ENCODE results near the gene MTG2. TPM values are rescaled to one million over a fixed set of nuclear protein-coding genes. Genes with fewer than 3 reads are reported as not detected.

The MTG2 gene
- total RNA-seq, 2 donors from 2014 or later = 28.0 to 41.8 TPM

DNA sequence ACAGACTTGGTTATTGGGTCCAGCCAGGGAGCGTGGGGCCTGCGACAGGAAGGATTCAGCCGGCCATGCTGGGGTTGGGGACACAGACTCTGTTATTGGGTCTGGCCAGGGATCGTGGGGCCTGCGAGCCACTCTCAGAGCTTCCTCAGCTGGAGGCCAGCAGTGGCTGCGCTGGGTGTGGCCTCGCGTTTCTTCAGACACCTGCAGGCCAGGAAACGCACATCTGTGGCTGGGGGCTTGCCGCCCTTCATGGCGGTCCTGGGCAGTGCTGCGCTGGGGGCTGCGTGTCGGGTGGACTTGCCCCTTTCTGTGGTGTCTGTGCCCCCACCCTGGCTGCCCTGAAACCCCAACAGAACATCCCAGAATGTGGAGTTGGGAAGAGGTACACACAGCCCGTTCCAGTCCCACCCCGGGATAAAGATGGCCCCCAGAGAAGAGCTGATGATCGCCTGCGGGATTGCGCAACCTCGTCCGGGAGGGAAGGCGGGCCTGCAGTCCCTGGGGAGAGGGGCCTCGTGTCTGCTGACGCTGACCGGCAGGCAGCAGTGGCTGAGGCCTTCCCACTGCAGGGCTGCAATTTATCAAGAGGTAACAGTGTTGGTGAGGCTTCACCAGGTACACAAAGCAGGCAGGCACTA lies 16.9 kb upstream of the MTG2 start:
- DNase-seq (ENCODE audit: low spot score) = no peak
- Histone ChIP-seq H3K9me3 (no peaks in the 10 kb centered on the region), H3K27me3 (replicated peaks; ENCODE audit: insufficient read depth) (no peaks in the 10 kb centered on the region), H3K36me3 (peaks cover 50% of the 10 kb centered on the region), H3K4me1 (ENCODE audit: control insufficient read depth in 1 of 2, low read depth in 2 of 2) (no peaks in the 10 kb centered on the region), H3K27ac (no peak overlapping the region), H3K4me3 (no peak overlapping the region)
- TF ChIP-seq, protein P1, sequence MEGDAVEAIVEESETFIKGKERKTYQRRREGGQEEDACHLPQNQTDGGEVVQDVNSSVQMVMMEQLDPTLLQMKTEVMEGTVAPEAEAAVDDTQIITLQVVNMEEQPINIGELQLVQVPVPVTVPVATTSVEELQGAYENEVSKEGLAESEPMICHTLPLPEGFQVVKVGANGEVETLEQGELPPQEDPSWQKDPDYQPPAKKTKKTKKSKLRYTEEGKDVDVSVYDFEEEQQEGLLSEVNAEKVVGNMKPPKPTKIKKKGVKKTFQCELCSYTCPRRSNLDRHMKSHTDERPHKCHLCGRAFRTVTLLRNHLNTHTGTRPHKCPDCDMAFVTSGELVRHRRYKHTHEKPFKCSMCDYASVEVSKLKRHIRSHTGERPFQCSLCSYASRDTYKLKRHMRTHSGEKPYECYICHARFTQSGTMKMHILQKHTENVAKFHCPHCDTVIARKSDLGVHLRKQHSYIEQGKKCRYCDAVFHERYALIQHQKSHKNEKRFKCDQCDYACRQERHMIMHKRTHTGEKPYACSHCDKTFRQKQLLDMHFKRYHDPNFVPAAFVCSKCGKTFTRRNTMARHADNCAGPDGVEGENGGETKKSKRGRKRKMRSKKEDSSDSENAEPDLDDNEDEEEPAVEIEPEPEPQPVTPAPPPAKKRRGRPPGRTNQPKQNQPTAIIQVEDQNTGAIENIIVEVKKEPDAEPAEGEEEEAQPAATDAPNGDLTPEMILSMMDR (IDR thresholded peaks at IDR 0.05) = no peak
- ATAC-seq (ENCODE audit: insufficient number of reproducible peaks, low FRiP score, low read depth) = no peak

DNA sequence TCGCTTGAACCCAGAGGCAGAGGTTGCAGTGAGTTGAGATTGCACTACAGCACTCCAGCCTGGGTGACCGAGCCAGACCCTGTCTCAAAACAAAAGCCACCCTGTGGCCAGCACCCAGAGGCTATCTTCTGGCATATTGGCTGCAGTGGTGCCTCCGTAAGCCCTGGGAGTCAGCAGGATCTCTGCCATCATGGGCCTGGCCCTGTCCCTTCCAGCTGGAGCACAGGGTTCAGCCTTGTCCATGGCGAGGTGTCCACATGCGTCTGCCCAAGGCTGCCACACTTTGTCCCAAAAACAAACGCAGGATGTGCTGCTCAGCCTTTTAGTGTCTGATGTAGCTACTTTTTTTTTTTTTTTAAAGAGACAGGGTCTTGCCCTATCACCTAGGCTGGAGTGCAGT lies 15.4 kb upstream of the MTG2 start:
- no peak overlapping the region for H3K4me3 ChIP-seq
- no peaks in the 10 kb centered on the region for H3K27me3 ChIP-seq (replicated peaks; ENCODE audit: insufficient read depth)
- DNase-seq (ENCODE audit: low spot score) = no peak
- H3K4me1 ChIP-seq (ENCODE audit: control insufficient read depth in 1 of 2, low read depth in 2 of 2) = no peaks in the 10 kb centered on the region
- TF ChIP-seq, protein P1 (IDR thresholded peaks at IDR 0.05) = no peak
- peaks cover 47% of the 10 kb centered on the region for H3K36me3 ChIP-seq
- H3K9me3 ChIP-seq = no peaks in the 10 kb centered on the region
- no peak for ATAC-seq (ENCODE audit: insufficient number of reproducible peaks, low FRiP score, low read depth)
- H3K27ac ChIP-seq = no peak overlapping the region

DNA sequence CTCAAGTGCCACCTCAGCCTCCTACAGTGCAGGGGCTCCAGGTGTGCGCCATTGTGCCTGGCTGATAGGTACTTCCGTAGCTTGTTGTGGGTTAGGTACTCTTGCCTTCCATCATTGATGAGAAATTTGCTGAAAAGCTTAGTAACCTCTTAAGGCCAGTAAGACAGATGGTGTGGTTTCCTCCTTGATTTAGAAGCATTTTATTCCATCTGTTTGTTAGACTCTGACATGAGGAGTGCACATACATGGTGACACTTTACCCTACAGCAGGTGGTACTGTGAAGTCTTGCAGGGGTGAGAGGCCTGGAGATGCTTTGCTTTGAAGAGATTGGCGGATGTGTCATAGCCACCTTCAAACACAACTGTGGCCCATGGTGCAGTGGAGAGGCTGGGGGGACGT lies 14.8 kb upstream of the MTG2 start:
- Histone ChIP-seq H3K27me3 (replicated peaks; ENCODE audit: insufficient read depth) (no peaks in the 10 kb centered on the region), H3K4me3 (no peak overlapping the region), H3K27ac (no peak overlapping the region), H3K9me3 (no peaks in the 10 kb centered on the region), H3K4me1 (ENCODE audit: control insufficient read depth in 1 of 2, low read depth in 2 of 2) (no peaks in the 10 kb centered on the region), H3K36me3 (peaks cover 42% of the 10 kb centered on the region)
- TF ChIP-seq, protein P1 (IDR thresholded peaks at IDR 0.05) = no peak
- ATAC-seq (ENCODE audit: insufficient number of reproducible peaks, low FRiP score, low read depth) (no peak), DNase-seq (ENCODE audit: low spot score) (no peak)

DNA sequence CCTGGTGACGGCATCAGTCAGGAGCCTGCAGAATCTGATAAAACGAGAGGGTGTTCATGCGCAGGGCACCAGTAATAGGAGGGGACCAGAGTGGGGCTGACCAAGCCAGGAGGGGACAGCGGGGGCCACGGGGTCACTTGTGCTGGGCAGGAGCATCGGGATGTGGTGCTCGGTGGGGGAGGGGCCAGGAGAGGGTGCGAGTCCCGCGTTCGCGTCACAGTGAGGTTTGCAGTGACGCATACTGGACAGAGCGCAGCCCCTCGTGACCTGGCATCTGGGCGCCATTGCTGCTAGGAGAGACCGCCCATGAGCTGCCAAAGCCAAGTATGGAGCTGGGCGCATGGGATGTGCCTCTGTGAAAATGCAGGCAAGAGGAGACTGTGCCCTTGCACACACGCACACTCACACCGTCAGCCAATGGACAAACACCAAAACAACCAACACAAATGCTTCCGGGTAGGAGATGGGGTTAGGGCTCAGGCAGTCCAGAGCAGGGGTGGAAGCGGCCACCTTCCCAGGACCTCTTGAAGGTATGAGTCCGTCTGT lies 13.9 kb upstream of the MTG2 start:
- TF ChIP-seq, protein P1 (IDR thresholded peaks at IDR 0.05) = no peak
- Histone ChIP-seq H3K27ac (no peak overlapping the region), H3K9me3 (no peaks in the 10 kb centered on the region), H3K4me1 (ENCODE audit: control insufficient read depth in 1 of 2, low read depth in 2 of 2) (no peaks in the 10 kb centered on the region), H3K27me3 (replicated peaks; ENCODE audit: insufficient read depth) (no peaks in the 10 kb centered on the region), H3K36me3 (peaks cover 41% of the 10 kb centered on the region), H3K4me3 (no peak overlapping the region)
- DNase-seq (ENCODE audit: low spot score) = no peak
- ATAC-seq (ENCODE audit: insufficient number of reproducible peaks, low FRiP score, low read depth) = no peak

DNA sequence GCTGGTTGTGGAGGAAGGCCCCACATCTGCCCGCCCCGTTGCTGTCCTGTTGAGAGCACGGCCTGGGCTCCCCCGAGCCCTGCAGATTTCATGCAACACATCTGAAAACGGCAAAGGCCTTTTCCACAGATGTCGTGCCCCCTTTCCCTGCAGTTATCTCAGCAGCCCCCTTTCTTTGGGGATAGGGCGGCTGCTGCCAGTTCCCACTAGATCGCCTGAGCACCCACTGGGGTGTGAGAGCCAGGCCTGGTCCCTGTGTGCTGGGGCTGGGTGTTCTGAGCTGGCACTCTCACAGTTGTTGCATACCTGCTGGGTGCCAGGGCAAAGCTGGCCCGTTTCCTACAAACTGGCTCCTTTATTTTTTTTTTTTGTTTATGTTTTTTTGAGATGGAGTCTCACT lies 12.3 kb upstream of the MTG2 start:
- TF ChIP-seq, protein P1 (IDR thresholded peaks at IDR 0.05) = no peak
- Histone ChIP-seq H3K9me3 (no peaks in the 10 kb centered on the region), H3K36me3 (peaks cover 26% of the 10 kb centered on the region), H3K4me3 (no peak overlapping the region), H3K27me3 (replicated peaks; ENCODE audit: insufficient read depth) (no peaks in the 10 kb centered on the region), H3K4me1 (ENCODE audit: control insufficient read depth in 1 of 2, low read depth in 2 of 2) (no peaks in the 10 kb centered on the region), H3K27ac (no peak overlapping the region)
- ATAC-seq (ENCODE audit: insufficient number of reproducible peaks, low FRiP score, low read depth) = no peak
- DNase-seq (ENCODE audit: low spot score) = no peak

Measured in thoracic aorta (tissue), 2 donors.